Ishikawa (cell line): ENCODE results near the gene KIF16B.

Experiments used
- CEBPB ChIP-seq: IDR thresholded peaks from 2 replicates; pipeline ENCODE4 v1.6.1; 2012
- CREB1 ChIP-seq: IDR thresholded peaks from 2 replicates; pipeline ENCODE4 v1.6.1; 2012; ENCODE audit warnings: low read depth
- EGR1 ChIP-seq: IDR thresholded peaks from 2 replicates; pipeline ENCODE4 v1.6.1; 2012
- EP300 ChIP-seq: IDR thresholded peaks from 2 replicates; pipeline ENCODE4 v1.6.1; 2012; ENCODE audit warnings: borderline replicate concordance
- FOXM1 ChIP-seq: IDR thresholded peaks from 2 replicates; pipeline ENCODE4 v1.6.1; 2012; ENCODE audit warnings: low read depth, borderline replicate concordance
- NFIC ChIP-seq: IDR thresholded peaks from 2 replicates; pipeline ENCODE4 v1.6.1; 2012
- RAD21 ChIP-seq: IDR thresholded peaks from 2 replicates; pipeline ENCODE4 v1.6.1; 2012; ENCODE audit warnings: low read depth
- TAF1 ChIP-seq: IDR thresholded peaks from 2 replicates; pipeline ENCODE4 v1.6.1; 2012; ENCODE audit warnings: low read depth, mild to moderate bottlenecking
- TCF12 ChIP-seq: IDR thresholded peaks from 2 replicates; pipeline ENCODE4 v1.6.1; 2012; ENCODE audit warnings: low read depth
- TEAD4 ChIP-seq: IDR thresholded peaks from 2 replicates; pipeline ENCODE4 v1.6.1; 2012
- YY1 ChIP-seq: IDR thresholded peaks from 2 replicates; pipeline ENCODE4 v1.6.1; 2012; ENCODE audit warnings: low read depth
- ZBTB7A ChIP-seq: IDR thresholded peaks from 2 replicates; pipeline ENCODE4 v1.6.1; 2012; ENCODE audit warnings: low read depth
- TF ChIP-seq, protein P1 (sequence below): IDR thresholded peaks from 2 replicates; pipeline ENCODE4 v1.6.1; 2012
- TF ChIP-seq, protein P2 (sequence below): IDR thresholded peaks from 2 replicates; pipeline ENCODE4 v1.6.1; 2012
- TF ChIP-seq, protein P3 (sequence below): IDR thresholded peaks from 2 replicates; pipeline ENCODE4 v1.6.1; 2012; ENCODE audit warnings: low read depth, mild to moderate bottlenecking

The KIF16B gene

DNA sequence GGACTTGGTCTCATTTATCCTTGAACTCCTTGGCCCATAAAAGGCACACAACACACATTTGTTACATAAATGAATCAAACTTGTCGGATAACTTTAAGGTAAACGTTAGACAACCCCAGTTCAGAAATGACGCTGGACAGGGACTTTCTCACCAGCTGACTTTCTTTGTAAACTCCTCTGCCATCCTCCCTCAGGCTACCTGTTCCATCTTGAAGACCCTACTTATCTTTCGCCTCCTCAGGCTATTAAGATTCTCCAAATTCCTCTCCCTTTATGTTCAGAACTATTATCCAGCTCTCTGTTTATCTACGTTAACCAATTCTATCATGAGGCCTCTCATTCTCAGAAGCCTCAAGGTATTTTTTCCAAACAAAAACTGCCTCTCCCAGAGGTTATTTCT is 47.7 kb upstream of the KIF16B start:
- TF ChIP-seq CEBPB = no peak
- TF ChIP-seq, protein P1, sequence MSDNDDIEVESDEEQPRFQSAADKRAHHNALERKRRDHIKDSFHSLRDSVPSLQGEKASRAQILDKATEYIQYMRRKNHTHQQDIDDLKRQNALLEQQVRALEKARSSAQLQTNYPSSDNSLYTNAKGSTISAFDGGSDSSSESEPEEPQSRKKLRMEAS = no peak
- no peak for TF ChIP-seq RAD21
- TF ChIP-seq TAF1 = no peak
- TF ChIP-seq, protein P2, sequence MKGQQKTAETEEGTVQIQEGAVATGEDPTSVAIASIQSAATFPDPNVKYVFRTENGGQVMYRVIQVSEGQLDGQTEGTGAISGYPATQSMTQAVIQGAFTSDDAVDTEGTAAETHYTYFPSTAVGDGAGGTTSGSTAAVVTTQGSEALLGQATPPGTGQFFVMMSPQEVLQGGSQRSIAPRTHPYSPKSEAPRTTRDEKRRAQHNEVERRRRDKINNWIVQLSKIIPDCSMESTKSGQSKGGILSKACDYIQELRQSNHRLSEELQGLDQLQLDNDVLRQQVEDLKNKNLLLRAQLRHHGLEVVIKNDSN = no peak
- no peak for TF ChIP-seq ZBTB7A
- TF ChIP-seq CREB1 = no peak
- TF ChIP-seq EGR1 = no peak
- no peak for TF ChIP-seq TEAD4
- TF ChIP-seq, protein P3, sequence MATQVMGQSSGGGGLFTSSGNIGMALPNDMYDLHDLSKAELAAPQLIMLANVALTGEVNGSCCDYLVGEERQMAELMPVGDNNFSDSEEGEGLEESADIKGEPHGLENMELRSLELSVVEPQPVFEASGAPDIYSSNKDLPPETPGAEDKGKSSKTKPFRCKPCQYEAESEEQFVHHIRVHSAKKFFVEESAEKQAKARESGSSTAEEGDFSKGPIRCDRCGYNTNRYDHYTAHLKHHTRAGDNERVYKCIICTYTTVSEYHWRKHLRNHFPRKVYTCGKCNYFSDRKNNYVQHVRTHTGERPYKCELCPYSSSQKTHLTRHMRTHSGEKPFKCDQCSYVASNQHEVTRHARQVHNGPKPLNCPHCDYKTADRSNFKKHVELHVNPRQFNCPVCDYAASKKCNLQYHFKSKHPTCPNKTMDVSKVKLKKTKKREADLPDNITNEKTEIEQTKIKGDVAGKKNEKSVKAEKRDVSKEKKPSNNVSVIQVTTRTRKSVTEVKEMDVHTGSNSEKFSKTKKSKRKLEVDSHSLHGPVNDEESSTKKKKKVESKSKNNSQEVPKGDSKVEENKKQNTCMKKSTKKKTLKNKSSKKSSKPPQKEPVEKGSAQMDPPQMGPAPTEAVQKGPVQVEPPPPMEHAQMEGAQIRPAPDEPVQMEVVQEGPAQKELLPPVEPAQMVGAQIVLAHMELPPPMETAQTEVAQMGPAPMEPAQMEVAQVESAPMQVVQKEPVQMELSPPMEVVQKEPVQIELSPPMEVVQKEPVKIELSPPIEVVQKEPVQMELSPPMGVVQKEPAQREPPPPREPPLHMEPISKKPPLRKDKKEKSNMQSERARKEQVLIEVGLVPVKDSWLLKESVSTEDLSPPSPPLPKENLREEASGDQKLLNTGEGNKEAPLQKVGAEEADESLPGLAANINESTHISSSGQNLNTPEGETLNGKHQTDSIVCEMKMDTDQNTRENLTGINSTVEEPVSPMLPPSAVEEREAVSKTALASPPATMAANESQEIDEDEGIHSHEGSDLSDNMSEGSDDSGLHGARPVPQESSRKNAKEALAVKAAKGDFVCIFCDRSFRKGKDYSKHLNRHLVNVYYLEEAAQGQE = no peak
- TF ChIP-seq TCF12 = no peak
- TF ChIP-seq NFIC = no peak
- TF ChIP-seq YY1 = no peak
- no peak for TF ChIP-seq FOXM1
- no peak for TF ChIP-seq EP300

DNA sequence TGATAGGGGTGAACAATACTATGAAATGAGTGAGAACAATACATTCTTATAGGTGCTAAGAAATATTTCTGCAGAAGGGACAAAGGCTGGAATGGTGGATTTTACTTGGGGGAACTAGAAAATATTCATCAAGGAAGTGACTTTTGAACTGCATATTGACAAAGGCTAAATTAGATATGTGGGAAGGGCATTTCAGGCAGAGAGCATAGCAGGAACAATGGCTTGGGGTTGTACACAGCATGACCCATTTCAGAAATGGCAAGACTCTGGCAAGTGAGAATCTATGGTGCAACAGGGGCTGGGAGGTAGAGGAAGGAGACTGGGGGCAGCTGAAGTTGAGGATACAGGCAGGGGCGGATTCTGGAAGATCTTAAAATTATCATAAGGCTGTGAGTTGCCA is 46.7 kb upstream of the KIF16B start:
- TF ChIP-seq EGR1 (no peak), CREB1 (no peak), TAF1 (no peak), EP300 (no peak), TEAD4 (no peak), RAD21 (no peak), YY1 (no peak), ZBTB7A (no peak), NFIC (no peak)
- TF ChIP-seq, protein P3 = no peak
- TF ChIP-seq, protein P2 = no peak
- TF ChIP-seq, protein P1 = no peak

DNA sequence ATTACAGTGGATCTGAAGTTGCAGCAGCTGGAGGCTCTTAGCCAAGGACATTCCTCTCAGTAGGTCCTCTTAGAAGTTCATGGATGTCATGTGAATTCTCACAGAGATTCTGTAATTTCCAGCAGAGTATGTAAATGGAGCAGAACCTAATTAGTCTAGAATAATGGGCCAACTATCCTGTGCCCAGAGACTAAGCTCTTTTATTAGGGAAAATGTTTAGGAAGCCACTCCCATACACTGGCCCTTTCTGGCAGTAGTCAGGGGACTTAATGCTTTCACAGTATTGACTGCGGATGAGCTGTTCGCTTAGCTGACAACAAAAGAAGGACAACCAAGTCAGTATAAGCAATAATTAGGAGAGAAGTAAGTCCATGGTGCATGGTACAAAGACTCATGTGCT is 43.8 kb upstream of the KIF16B start:
- TF ChIP-seq CREB1 (no peak), CEBPB (no peak), EGR1 (no peak), TEAD4 (no peak), TCF12 (no peak), NFIC (no peak), RAD21 (no peak)

DNA sequence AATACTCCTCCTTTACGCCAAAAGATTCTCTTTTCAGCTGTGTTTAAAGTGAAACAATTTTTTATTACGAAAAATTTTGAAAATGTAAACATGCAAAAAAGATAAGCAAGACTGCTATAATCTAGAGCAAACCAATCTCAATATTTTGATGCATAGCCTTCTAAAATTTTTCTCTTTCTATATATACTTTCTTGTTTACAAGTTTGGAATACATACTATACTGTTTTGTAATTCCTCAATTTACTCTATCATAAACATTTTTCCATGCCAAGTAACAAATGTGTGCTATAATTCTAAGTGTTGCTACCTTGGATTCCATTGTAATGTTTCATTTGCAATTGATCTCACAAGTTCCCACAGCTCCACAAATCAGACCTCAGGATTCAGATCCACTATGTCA is 43.1 kb upstream of the KIF16B start:
- TF ChIP-seq TAF1 (no peak), CREB1 (no peak), RAD21 (no peak), EGR1 (no peak), EP300 (no peak), NFIC (no peak), YY1 (no peak), ZBTB7A (no peak), TEAD4 (no peak), TCF12 (no peak), FOXM1 (no peak), CEBPB (no peak)
- TF ChIP-seq, protein P2 = no peak
- TF ChIP-seq, protein P1 = no peak
- TF ChIP-seq, protein P3 = no peak
